HUES64 (cell line): ENCODE results near the gene KRT12.

Experiments
- H3K27ac ChIP-seq: 2 replicates; pipeline ENCODE4 v1.7.0; 2013; ENCODE audit warnings: low read depth, low read length, inconsistent platforms
- H3K27me3 ChIP-seq: 2 replicates; pipeline ENCODE4 v1.6.1; 2013; ENCODE audit warnings: mild to moderate bottlenecking, low read length; ENCODE audit not compliant: insufficient read depth
- H3K36me3 ChIP-seq: 2 replicates; pipeline ENCODE4 v1.6.1; 2013; ENCODE audit warnings: mild to moderate bottlenecking, low read length; ENCODE audit not compliant: insufficient read depth
- H3K4me1 ChIP-seq: 2 replicates; pipeline ENCODE4 v1.6.1; 2013; ENCODE audit warnings: mild to moderate bottlenecking, low read length, moderate library complexity; ENCODE audit not compliant: insufficient read depth
- H3K4me3 ChIP-seq: 2 replicates; pipeline ENCODE4 v1.5.1; 2013; ENCODE audit warnings: mild to moderate bottlenecking, low read length, moderate library complexity
- H3K9ac ChIP-seq: 2 replicates; pipeline ENCODE4 v1.6.1; 2013; ENCODE audit warnings: mild to moderate bottlenecking, low read depth, low read length
- H3K9me3 ChIP-seq: 2 replicates; pipeline ENCODE4 v1.6.1; 2013; ENCODE audit warnings: low read depth, low read length; ENCODE audit not compliant: insufficient read depth
- WGBS: fragments of 150-250, 120-280 bp; methylation state at CpG from one replicate; pipeline ENCODE4 v1.1.7; 2013; ENCODE audit warnings: missing lambda C conversion rate; 5-methylcytosine and 5-hydroxymethylcytosine counted together

The KRT12 gene

GRCh38 chr17:40903129-40903847, 36.3 kb upstream of the KRT12 start:
- 92% methylated on average over 12 of the region's 12 CpGs for WGBS
- no peak overlapping the region for H3K9ac ChIP-seq
- no peaks in the 10 kb centered on the region for H3K9me3 ChIP-seq
- H3K4me3 ChIP-seq, result no peak overlapping the region
- peaks cover 5% of the 10 kb centered on the region; the same call in 1 of the 2 replicates for H3K4me1 ChIP-seq
- no peaks in the 10 kb centered on the region for H3K27me3 ChIP-seq
- H3K27ac ChIP-seq, result no peak overlapping the region
- H3K36me3 ChIP-seq, result no peaks in the 10 kb centered on the region

GRCh38 chr17:40902498-40902897, 35.5 kb upstream of the KRT12 start:
- no peak overlapping the region for H3K4me3 ChIP-seq
- 89% methylated on average over 3 of the region's 4 CpGs for WGBS
- H3K9ac ChIP-seq, result no peak overlapping the region
- no peak overlapping the region for H3K27ac ChIP-seq
- H3K4me1 ChIP-seq, result peaks cover 5% of the 10 kb centered on the region; the same call in 1 of the 2 replicates
- H3K27me3 ChIP-seq, result no peaks in the 10 kb centered on the region
- no peaks in the 10 kb centered on the region for H3K9me3 ChIP-seq
- H3K36me3 ChIP-seq, result no peaks in the 10 kb centered on the region

- Histone ChIP-seq H3K9ac (no peak overlapping the region), H3K27me3 (no peaks in the 10 kb centered on the region), H3K4me1 (peaks cover 5% of the 10 kb centered on the region; the same call in 1 of the 2 replicates), H3K4me3 (no peak overlapping the region), H3K36me3 (no peaks in the 10 kb centered on the region), H3K27ac (no peak overlapping the region), H3K9me3 (no peaks in the 10 kb centered on the region)
- WGBS, result 100% methylated on average over 1 of the region's 1 CpG
Observed at GRCh38 chr17:40901981-40902474, 35.0 kb upstream of the KRT12 start.

GRCh38 chr17:40900809-40901356, 33.9 kb upstream of the KRT12 start:
- Histone ChIP-seq H3K4me1 (peaks cover 5% of the 10 kb centered on the region; the same call in 1 of the 2 replicates), H3K9ac (no peak overlapping the region), H3K4me3 (no peak overlapping the region), H3K9me3 (no peaks in the 10 kb centered on the region), H3K27me3 (no peaks in the 10 kb centered on the region), H3K27ac (no peak overlapping the region), H3K36me3 (no peaks in the 10 kb centered on the region)
- whole genome bisulfite sequencing, result 92% methylated on average over 4 of the region's 5 CpGs

- Histone ChIP-seq H3K27me3 (no peaks in the 10 kb centered on the region), H3K9ac (no peak overlapping the region), H3K4me3 (no peak overlapping the region), H3K9me3 (no peaks in the 10 kb centered on the region), H3K4me1 (no peaks in the 10 kb centered on the region), H3K36me3 (no peaks in the 10 kb centered on the region), H3K27ac (no peak overlapping the region)
- 88% methylated on average over 3 of the region's 4 CpGs for WGBS
Observed at GRCh38 chr17:40896916-40897455, 30.0 kb upstream of the KRT12 start.

- no peak overlapping the region for H3K27ac ChIP-seq
- WGBS, result 93% methylated on average over 9 of the region's 9 CpGs
- no peak overlapping the region for H3K4me3 ChIP-seq
- no peaks in the 10 kb centered on the region for H3K9me3 ChIP-seq
- H3K4me1 ChIP-seq, result no peaks in the 10 kb centered on the region
- no peak overlapping the region for H3K9ac ChIP-seq
- H3K27me3 ChIP-seq, result no peaks in the 10 kb centered on the region; the same call in 1 of the 2 replicates
- H3K36me3 ChIP-seq, result no peaks in the 10 kb centered on the region
Observed at GRCh38 chr17:40895106-40895730, 28.2 kb upstream of the KRT12 start.

GRCh38 chr17:40888196-40888720, 21.2 kb upstream of the KRT12 start:
- peaks cover 2% of the 10 kb centered on the region; the same call in 1 of the 2 replicates for H3K27me3 ChIP-seq
- 90% methylated on average over 2 of the region's 2 CpGs for WGBS

GRCh38 chr17:40886090-40886489, 19.1 kb upstream of the KRT12 start:
- Histone ChIP-seq H3K9me3 (no peaks in the 10 kb centered on the region), H3K4me3 (no peak overlapping the region), H3K27ac (no peak overlapping the region), H3K9ac (no peak overlapping the region), H3K36me3 (no peaks in the 10 kb centered on the region), H3K4me1 (no peaks in the 10 kb centered on the region), H3K27me3 (peaks cover 2% of the 10 kb centered on the region; the same call in 1 of the 2 replicates)
- WGBS, result 94% methylated on average over 3 of the region's 3 CpGs

More at GRCh38 chr17:40888196-40888720, 21.2 kb upstream of the KRT12 start:
- no peak overlapping the region for H3K27ac ChIP-seq
- no peaks in the 10 kb centered on the region for H3K9me3 ChIP-seq
- no peak overlapping the region for H3K9ac ChIP-seq
- H3K36me3 ChIP-seq, result no peaks in the 10 kb centered on the region
- H3K4me3 ChIP-seq, result no peak overlapping the region
- H3K4me1 ChIP-seq, result no peaks in the 10 kb centered on the region

- H3K4me1 ChIP-seq, result no peaks in the 10 kb centered on the region
- H3K27ac ChIP-seq, result no peak within 1 kb of the TSS
- no peaks in the 10 kb centered on the region for H3K9me3 ChIP-seq
- H3K27me3 ChIP-seq, result peaks cover 2% of the 10 kb centered on the region; the same call in 1 of the 2 replicates
- H3K9ac ChIP-seq, result no peak within 1 kb of the TSS
- H3K36me3 ChIP-seq, result no peaks in the 10 kb centered on the region
- WGBS, result 96% methylated on average over 20 of the region's 23 CpGs
- H3K4me3 ChIP-seq, result no peak within 1 kb of the TSS
Observed at GRCh38 chr17:40884708-40885512, 17.9 kb upstream of the KRT12 start, which contains the start of gene KRT20. Gene KRT20, minus strand, starts transcription at chr17:40885242. Its CDS starts 57 bp downstream, at chr17:40885185.

GRCh38 chr17:40883626-40884334, 16.8 kb upstream of the KRT12 start:
- Histone ChIP-seq H3K4me1 (no peaks in the 10 kb centered on the region), H3K27ac (no peak overlapping the region), H3K9ac (no peak overlapping the region), H3K4me3 (no peak overlapping the region), H3K27me3 (no peaks in the 10 kb centered on the region), H3K36me3 (no peaks in the 10 kb centered on the region), H3K9me3 (no peaks in the 10 kb centered on the region)
- 95% methylated on average over 7 of the region's 7 CpGs for WGBS
